Tibial nerve (tissue), 4 donors: ENCODE data around the gene ST6GALNAC4. TPM values are rescaled to one million over a fixed set of nuclear protein-coding genes. Genes with fewer than 3 reads are reported as not detected.

Experiments
- DNase-seq, 2 donors: peaks; one replicate each; pipeline ENCODE4 v3.0.0-alpha.2; 2019; ENCODE audit warnings: low spot score in 2 of 2
- H3K27ac ChIP-seq, 4 donors: fragments of 200-600 bp; sonication (generic) in 3 of 4; one replicate each; pipeline ENCODE4 v1.5.1; 2017 to 2019; ENCODE audit warnings: mild to moderate bottlenecking in 1 of 4
- H3K27me3 ChIP-seq, 2 donors: fragments of 200-600 bp; sonication (generic) in 1 of 2; one replicate each; pipeline versions ENCODE4 v1.5.1 to v1.6.0; 2017 to 2019
- H3K36me3 ChIP-seq, 3 donors: fragments of 200-600 bp; sonication (generic); one replicate each; pipeline ENCODE4 v1.5.1; 2018 to 2019
- H3K4me1 ChIP-seq, 4 donors: fragments of 200-600 bp; sonication (generic) in 3 of 4; one replicate each; pipeline ENCODE4 v1.5.1; 2017 to 2019
- H3K4me3 ChIP-seq, 4 donors: fragments of 200-600 bp; sonication (generic) in 3 of 4; one replicate each; pipeline ENCODE4 v1.5.1; 2017 to 2019; ENCODE audit warnings: mild to moderate bottlenecking in 1 of 4, moderate library complexity in 1 of 4
- H3K9me3 ChIP-seq, 4 donors: fragments of 200-600 bp; sonication (generic) in 3 of 4; one replicate each; pipeline ENCODE4 v1.5.1; 2017 to 2019
- EP300 ChIP-seq, 2 donors: sonication (generic); formaldehyde crosslinking; IDR thresholded peaks; one replicate each; pipeline ENCODE4 v1.6.1; 2017; ENCODE audit warnings: antibody characterized with exemption in 2 of 2, mild to moderate bottlenecking in 1 of 2
- POLR2A ChIP-seq, 2 donors: fragments of 450-650 bp; IDR thresholded peaks; one replicate each; pipeline ENCODE4 v1.6.1; 2017; ENCODE audit warnings: antibody characterized with exemption in 2 of 2, mild to moderate bottlenecking in 2 of 2, moderate library complexity in 2 of 2
- WGBS, 2 donors: methylation state at CpG; one replicate each; pipeline ENCODE4 v1.1.5; 2018; 5-methylcytosine and 5-hydroxymethylcytosine counted together
- total RNA-seq, 4 donors: library from RNA; depleted of rRNA; stranded (reverse); fragments of >200 nt; gene quantifications; one replicate each; pipeline ENCODE4 v1.1.0, GENCODE V29; 2016
- TF ChIP-seq, protein P1 (sequence below), 5 experiments: fragments of 200-600 bp in 3 of 5; fragments of 450-650 bp in 2 of 5; sonication (generic) in 3 of 5; IDR thresholded peaks; one replicate each; pipeline ENCODE4 v1.5.1; 2016 to 2019; ENCODE audit warnings: antibody characterized with exemption in 5 of 5, mild to moderate bottlenecking in 3 of 5, moderate library complexity in 2 of 5

ST6GALNAC4 gene
- total RNA-seq, 4 donors from 2014 or later: 23.9 to 70.5 (median 37.0) TPM

DNA sequence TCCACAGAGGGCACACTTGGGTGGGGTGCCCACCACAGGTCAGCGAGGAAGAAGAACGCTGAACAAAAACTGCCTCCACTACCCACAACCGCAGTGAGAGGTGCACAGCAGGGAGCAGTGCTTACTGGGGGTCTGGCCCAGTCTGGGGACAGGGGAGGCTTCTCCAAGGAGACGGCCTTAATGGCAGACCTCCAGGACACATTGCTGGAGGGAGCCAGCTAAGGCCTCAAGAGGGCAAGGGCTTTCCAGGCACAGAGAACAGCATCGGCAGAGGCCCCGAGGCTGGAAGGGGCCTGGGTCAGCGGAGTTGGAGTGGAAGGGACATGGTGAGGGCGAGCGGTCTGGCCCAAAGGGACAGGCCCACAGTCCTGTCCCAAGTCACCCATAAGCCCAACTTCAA, 29.1 kb upstream of the ST6GALNAC4 start:
- TF ChIP-seq EP300 (IDR thresholded peaks at IDR 0.05): no peak
- no peak for TF ChIP-seq POLR2A (IDR thresholded peaks at IDR 0.05)
- TF ChIP-seq, protein P1, sequence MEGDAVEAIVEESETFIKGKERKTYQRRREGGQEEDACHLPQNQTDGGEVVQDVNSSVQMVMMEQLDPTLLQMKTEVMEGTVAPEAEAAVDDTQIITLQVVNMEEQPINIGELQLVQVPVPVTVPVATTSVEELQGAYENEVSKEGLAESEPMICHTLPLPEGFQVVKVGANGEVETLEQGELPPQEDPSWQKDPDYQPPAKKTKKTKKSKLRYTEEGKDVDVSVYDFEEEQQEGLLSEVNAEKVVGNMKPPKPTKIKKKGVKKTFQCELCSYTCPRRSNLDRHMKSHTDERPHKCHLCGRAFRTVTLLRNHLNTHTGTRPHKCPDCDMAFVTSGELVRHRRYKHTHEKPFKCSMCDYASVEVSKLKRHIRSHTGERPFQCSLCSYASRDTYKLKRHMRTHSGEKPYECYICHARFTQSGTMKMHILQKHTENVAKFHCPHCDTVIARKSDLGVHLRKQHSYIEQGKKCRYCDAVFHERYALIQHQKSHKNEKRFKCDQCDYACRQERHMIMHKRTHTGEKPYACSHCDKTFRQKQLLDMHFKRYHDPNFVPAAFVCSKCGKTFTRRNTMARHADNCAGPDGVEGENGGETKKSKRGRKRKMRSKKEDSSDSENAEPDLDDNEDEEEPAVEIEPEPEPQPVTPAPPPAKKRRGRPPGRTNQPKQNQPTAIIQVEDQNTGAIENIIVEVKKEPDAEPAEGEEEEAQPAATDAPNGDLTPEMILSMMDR (IDR thresholded peaks at IDR 0.05): no peak
- 50 to 66% methylated on average over 8 to 9 of the region's 9 CpGs for WGBS, 2 donors
- no peak overlapping the region for H3K4me3 ChIP-seq
- no peaks in the 10 kb centered on the region for H3K27me3 ChIP-seq
- H3K4me1 ChIP-seq: peaks cover 0 to 97% (median 33%) of the 10 kb centered on the region in 4 donors
- H3K36me3 ChIP-seq: peaks cover 0 to 46% (median 6%) of the 10 kb centered on the region in 3 donors
- no peak for DNase-seq
- H3K27ac ChIP-seq: peak overlapping the region; percentile 56 to 99 (median 78)
- no peaks in the 10 kb centered on the region for H3K9me3 ChIP-seq

DNA sequence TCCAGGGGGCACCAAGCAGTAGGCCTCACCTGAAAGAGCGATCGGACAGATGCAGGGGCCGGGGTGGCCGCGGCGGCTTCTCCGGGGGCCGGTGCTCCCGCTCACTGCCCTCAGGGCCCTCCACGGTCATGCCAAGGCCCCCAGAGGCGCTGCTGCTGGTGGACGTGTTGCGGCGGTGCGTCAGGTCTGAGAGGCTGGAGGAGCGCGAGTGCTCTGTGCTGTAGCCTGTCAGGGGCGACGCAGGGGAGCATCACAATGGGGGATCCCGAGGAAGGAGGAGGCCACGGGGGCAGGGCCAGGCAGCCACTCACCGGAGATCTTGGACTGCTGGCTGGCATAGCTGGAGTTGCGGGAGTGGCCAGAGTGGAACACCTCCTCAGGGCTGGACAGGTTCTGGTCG, 28.5 kb upstream of the ST6GALNAC4 start:
- peak overlapping the region; percentile 56 to 99 (median 78) for H3K27ac ChIP-seq
- H3K27me3 ChIP-seq: no peaks in the 10 kb centered on the region
- no peak overlapping the region for H3K4me3 ChIP-seq
- no peak for DNase-seq
- WGBS, 2 donors: 80 to 100% methylated on average over 4 to 22 of the region's 24 CpGs
- no peaks in the 10 kb centered on the region for H3K9me3 ChIP-seq
- TF ChIP-seq, protein P1 (IDR thresholded peaks at IDR 0.05): no peak
- TF ChIP-seq POLR2A (IDR thresholded peaks at IDR 0.05): no peak
- peaks cover 0 to 46% (median 6%) of the 10 kb centered on the region in 3 donors for H3K36me3 ChIP-seq
- peaks cover 0 to 94% (median 31%) of the 10 kb centered on the region in 4 donors for H3K4me1 ChIP-seq

DNA sequence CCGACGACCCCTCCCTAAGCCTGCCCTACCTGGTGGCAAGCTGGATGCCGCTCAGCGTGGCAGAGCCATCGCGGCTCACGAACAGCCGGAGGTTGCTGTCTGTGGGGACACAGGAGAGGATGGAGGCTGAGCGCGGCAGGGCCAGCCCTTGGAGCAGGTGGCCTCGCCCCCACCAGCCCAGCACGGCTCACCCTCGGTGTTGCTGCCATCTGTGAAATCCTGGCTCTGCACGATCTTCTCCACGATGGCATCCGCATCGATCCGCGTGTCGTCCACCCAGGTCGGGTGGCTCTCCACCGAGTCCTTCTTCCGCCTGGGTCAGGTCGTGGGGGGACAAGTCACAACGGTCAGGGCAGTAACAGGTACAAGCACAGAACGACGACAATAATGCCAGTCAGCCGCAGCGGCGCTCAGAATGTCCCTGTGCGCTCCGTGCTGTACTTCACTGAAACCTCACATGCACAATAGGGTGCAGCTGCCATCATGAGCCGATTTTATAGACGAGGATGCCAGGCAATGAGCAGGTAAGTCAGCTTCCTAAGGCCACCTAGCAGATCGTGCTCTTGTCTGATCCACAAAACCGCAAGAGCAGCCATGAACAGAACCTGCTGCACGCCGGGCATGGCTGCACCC, 27.9 kb upstream of the ST6GALNAC4 start:
- H3K27ac ChIP-seq: peak overlapping the region in 3 of 4 donors; percentile 32 to 99 (median 98)
- H3K36me3 ChIP-seq: peaks cover 0 to 46% (median 6%) of the 10 kb centered on the region in 3 donors
- H3K9me3 ChIP-seq: no peaks in the 10 kb centered on the region
- H3K27me3 ChIP-seq: no peaks in the 10 kb centered on the region
- peaks cover 0 to 93% (median 31%) of the 10 kb centered on the region in 4 donors for H3K4me1 ChIP-seq
- no peak for TF ChIP-seq POLR2A (IDR thresholded peaks at IDR 0.05)
- no peak for TF ChIP-seq EP300 (IDR thresholded peaks at IDR 0.05)
- TF ChIP-seq, protein P1 (IDR thresholded peaks at IDR 0.05): no peak
- H3K4me3 ChIP-seq: no peak overlapping the region
- no peak for DNase-seq
- 88 to 91% methylated on average over 31 to 38 of the region's 38 CpGs for WGBS, 2 donors

DNA sequence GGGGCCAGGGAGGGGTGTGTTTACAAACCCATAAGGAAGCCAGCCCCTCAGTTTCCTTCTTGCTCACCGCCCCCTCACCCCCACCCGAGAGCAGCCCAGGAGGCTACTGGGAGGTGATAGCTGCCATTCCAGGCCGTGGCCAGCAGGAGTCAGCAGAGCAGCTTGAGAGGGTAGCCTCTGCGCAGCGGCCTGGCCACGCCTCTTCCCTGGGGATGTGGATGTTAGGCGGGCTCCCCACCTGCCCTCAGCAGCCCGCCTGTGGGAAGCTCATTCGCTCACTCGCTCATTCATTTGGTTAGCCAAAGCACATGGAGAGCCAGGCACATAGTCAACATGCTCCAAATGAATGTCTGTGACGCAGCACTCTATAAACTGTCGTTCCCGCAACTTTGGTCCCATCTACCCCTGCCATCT, 26.9 kb upstream of the ST6GALNAC4 start:
- peak overlapping the region; percentile 11 to 99 (median 65) for H3K27ac ChIP-seq

More for the DNA sequence above, 26.9 kb upstream of the ST6GALNAC4 start:
- DNase-seq: peak; percentile 81 to 86
- peaks cover 0 to 46% (median 6%) of the 10 kb centered on the region in 3 donors for H3K36me3 ChIP-seq
- TF ChIP-seq, protein P1 (IDR thresholded peaks at IDR 0.05): peak; percentile 86 to 97 (median 93)
- TF ChIP-seq POLR2A (IDR thresholded peaks at IDR 0.05) (peak in 1 of 2 donors; percentile 27), EP300 (IDR thresholded peaks at IDR 0.05) (peak in 1 of 2 donors; percentile 72)
- no peaks in the 10 kb centered on the region for H3K9me3 ChIP-seq
- 22 to 26% methylated on average over 10 to 12 of the region's 13 CpGs for WGBS, 2 donors
- H3K27me3 ChIP-seq: no peaks in the 10 kb centered on the region
- H3K4me3 ChIP-seq: no peak overlapping the region
- peaks cover 0 to 88% (median 29%) of the 10 kb centered on the region in 4 donors for H3K4me1 ChIP-seq
